GM12878 (cell line): ENCODE data around the gene CHST2. TPM values are rescaled to one million over a fixed set of nuclear protein-coding genes. Genes with fewer than 3 reads are reported as not detected.

ENCODE experiments used
- ATAC-seq: fragments of 200-7000 bp; cut with Tn5 transposase; 3 replicates; pipeline ENCODE4 v1.9.1; 2020; ENCODE audit warnings: mild to moderate bottlenecking, moderate library complexity
- BruUV-seq: library from RNA; stranded (reverse); fragments of 400-500 nt; replicated peaks from 2 replicates; lab custom pipeline; 2021; lab: Mats Ljungman, UMichigan
- CTCF ChIA-PET: fragments of 300-600 bp; sonication (Branson Sonifier 250); formaldehyde crosslinking; extraction: SDS; loops from one replicate; lab custom pipeline; 2021; ENCODE audit warnings: inconsistent platforms; lab: Yijun Ruan, JAX
- POLR2A ChIA-PET: fragments of 350-600 bp; formaldehyde crosslinking; extraction: SDS; loops from one replicate; lab custom pipeline; 2021; ENCODE audit warnings: inconsistent platforms; lab: Charles Lee
- RAD21 ChIA-PET: fragments of 300-600 bp; sonication (Branson Sonifier 250); formaldehyde crosslinking; loops from one replicate; lab custom pipeline; 2023; ENCODE audit warnings: antibody characterized with exemption; ENCODE audit not compliant: unreplicated experiment; lab: Charles Lee
- SMC1A ChIA-PET: fragments of 300-600 bp; sonication (Branson Sonifier 250); formaldehyde crosslinking; loops from one replicate; lab custom pipeline; 2023; ENCODE audit not compliant: unreplicated experiment, uncharacterized antibody; lab: Charles Lee
- DNase-seq: peaks from one replicate; pipeline ENCODE4 v3.0.0-alpha.2; 2011; ENCODE audit warnings: low read depth, low spot score
- FAIRE-seq: peaks from 3 replicates; lab custom pipeline; 2011; peaks lifted over from hg19 to GRCh38; lab: Jason Lieb, UNC
- H2AFZ ChIP-seq: 2 replicates; pipeline ENCODE4 v1.6.0; 2011; ENCODE audit warnings: low read depth, low read length, control low read depth; ENCODE audit not compliant: control insufficient read depth
- H3K27ac ChIP-seq: 2 replicates; pipeline ENCODE4 v1.5.1; 2011; ENCODE audit warnings: control low read depth; ENCODE audit not compliant: control insufficient read depth, insufficient read depth
- H3K27me3 ChIP-seq, 2 experiments: replicated peaks in 1 of 2; 2 replicates each; pipeline versions ENCODE4 v1.6.0 to v1.6.1; 2011; ENCODE audit warnings: low read length in 1 of 2; ENCODE audit not compliant: control insufficient read depth in 2 of 2, insufficient read depth in 2 of 2
- H3K36me3 ChIP-seq, 2 experiments: 2 replicates each; pipeline ENCODE4 v1.5.1; 2011; ENCODE audit warnings: low read length in 1 of 2; ENCODE audit not compliant: control insufficient read depth in 2 of 2, insufficient read depth in 2 of 2
- H3K4me1 ChIP-seq: 2 replicates; pipeline ENCODE4 v1.6.1; 2011; ENCODE audit warnings: mild to moderate bottlenecking, low read length, moderate library complexity, mixed read lengths; ENCODE audit not compliant: control insufficient read depth, insufficient read depth
- H3K4me2 ChIP-seq: 2 replicates; pipeline ENCODE4 v1.6.0; 2011; ENCODE audit warnings: control low read depth; ENCODE audit not compliant: control insufficient read depth, insufficient read depth
- H3K4me3 ChIP-seq: fragments of 200-600 bp; sonication (generic); 2 replicates; pipeline ENCODE4 v1.5.1; 2016
- H3K79me2 ChIP-seq: 2 replicates; pipeline ENCODE4 v1.6.0; 2011; ENCODE audit warnings: low read length; ENCODE audit not compliant: control insufficient read depth, insufficient read depth
- H3K9ac ChIP-seq: 2 replicates; pipeline ENCODE4 v1.8.0; 2011; ENCODE audit warnings: low read length, control low read depth, mixed read lengths; ENCODE audit not compliant: control insufficient read depth, insufficient read depth
- H3K9me3 ChIP-seq: replicated peaks from 3 replicates; pipeline ENCODE4 v1.5.1; 2011; ENCODE audit warnings: mild to moderate bottlenecking, low read length; ENCODE audit not compliant: control insufficient read depth, insufficient read depth
- H4K20me1 ChIP-seq: 2 replicates; pipeline ENCODE4 v1.6.0; 2011; ENCODE audit not compliant: control insufficient read depth, insufficient read depth
- ASH2L ChIP-seq: fragments of 300-600, 200-600 bp; sonication (generic); IDR thresholded peaks from 2 replicates; pipeline ENCODE4 v1.6.1; 2017; ENCODE audit warnings: low read depth, mild to moderate bottlenecking, borderline replicate concordance
- BCL3 ChIP-seq: IDR thresholded peaks from 2 replicates; pipeline ENCODE4 v1.6.1; 2011; ENCODE audit warnings: borderline replicate concordance, low read depth, mild to moderate bottlenecking, moderate library complexity, low read length; ENCODE audit not compliant: insufficient read depth, poor library complexity, severe bottlenecking
- BHLHE40 ChIP-seq, 2 experiments: fragments of 450-650 bp in 1 of 2; IDR thresholded peaks; 2 replicates each; pipeline ENCODE4 v1.6.1; 2011 to 2017; ENCODE audit warnings: low read depth in 2 of 2, borderline replicate concordance in 1 of 2, improper control_type of control experiment in 1 of 2, low read length in 1 of 2, mild to moderate bottlenecking in 1 of 2
- CBX3 ChIP-seq: fragments of 200-600 bp; sonication (generic); IDR thresholded peaks from 2 replicates; pipeline ENCODE4 v1.6.1; 2016; ENCODE audit warnings: low read depth, borderline replicate concordance
- EGR1 ChIP-seq, 2 experiments: IDR thresholded peaks; 1 replicate in 1 of 2; 2 replicates in 1 of 2; pipeline ENCODE4 v1.6.1; 2011 to 2012; ENCODE audit warnings: low read depth in 2 of 2, low read length in 2 of 2, borderline replicate concordance in 1 of 2, mild to moderate bottlenecking in 1 of 2, moderate library complexity in 1 of 2
- ESRRA ChIP-seq: IDR thresholded peaks from 2 replicates; pipeline ENCODE4 v1.6.1; 2012; ENCODE audit warnings: mild to moderate bottlenecking, low read length, improper control_type of control experiment
- FOS ChIP-seq: IDR thresholded peaks from 3 replicates; pipeline ENCODE4 v1.6.1; 2011; ENCODE audit warnings: borderline replicate concordance; ENCODE audit not compliant: insufficient read length; ENCODE audit errors: extremely low read depth
- HCFC1 ChIP-seq: fragments of 150-350 bp; IDR thresholded peaks from 2 replicates; pipeline ENCODE4 v1.6.1; 2014; ENCODE audit warnings: low read length
- KDM1A ChIP-seq: fragments of 200-600 bp; sonication (generic); IDR thresholded peaks from 2 replicates; pipeline ENCODE4 v1.6.1; 2016; ENCODE audit warnings: borderline replicate concordance
- MEF2B ChIP-seq: fragments of 450-650 bp; IDR thresholded peaks from 2 replicates; pipeline ENCODE4 v1.6.1; 2018; ENCODE audit warnings: mild to moderate bottlenecking, moderate library complexity; ENCODE audit not compliant: partially characterized antibody, poor library complexity, severe bottlenecking
- MXI1 ChIP-seq: fragments of 150-350 bp; IDR thresholded peaks from 2 replicates; pipeline ENCODE4 v1.6.1; 2011; ENCODE audit warnings: low read depth, mild to moderate bottlenecking, inconsistent platforms, low read length, improper control_type of control experiment
- NFXL1 ChIP-seq: fragments of 450-650 bp; IDR thresholded peaks from 2 replicates; pipeline ENCODE4 v1.6.1; 2017; ENCODE audit warnings: antibody characterized with exemption, mild to moderate bottlenecking, borderline replicate concordance
- NR2C1 ChIP-seq: fragments of 450-650 bp; IDR thresholded peaks from 2 replicates; pipeline ENCODE4 v1.6.1; 2017; ENCODE audit warnings: antibody characterized with exemption, mild to moderate bottlenecking, moderate library complexity
- NRF1 ChIP-seq: conservative IDR thresholded peaks from 2 replicates; pipeline ENCODE4 v1.6.1; 2011; ENCODE audit warnings: mild to moderate bottlenecking, low read depth, low read length, improper control_type of control experiment
- POLR2A ChIP-seq: IDR thresholded peaks from 2 replicates; pipeline ENCODE4 v1.6.1; 2011; ENCODE audit warnings: low read depth, mild to moderate bottlenecking, low read length
- STAT1 ChIP-seq: fragments of 450-650 bp; conservative IDR thresholded peaks from 2 replicates; pipeline ENCODE4 v1.6.1; 2014; ENCODE audit warnings: antibody characterized with exemption, mild to moderate bottlenecking
- WGBS: methylation state at CpG from one replicate; pipeline ENCODE4 v1.1.6; 2016; ENCODE audit warnings: low lambda C conversion rate; ENCODE audit not compliant: insufficient replicate concordance, insufficient coverage; ENCODE audit errors: missing lambda C conversion rate; 5-methylcytosine and 5-hydroxymethylcytosine counted together
- in situ Hi-C: fragments of 300-500 bp; cut with MboI; formaldehyde crosslinking; loops from 9 replicates; pipeline ENCODE4 v1.14.3; 2018; ENCODE audit warnings: mixed read lengths
- intact Hi-C: fragments of 100-400 bp; cut with micrococcal nuclease; formaldehyde crosslinking; loops from one replicate; pipeline ENCODE4 v1.14.2; 2022; ENCODE audit not compliant: unreplicated experiment
- polyA plus RNA-seq, 11 experiments: library from polyadenylated mRNA; depleted of rRNA in 4 of 11; unstranded in 6 of 11; stranded (reverse) in 5 of 11; fragments of >200 nt; fragmentation: Nextera tagmentation in 4 of 11; fragmentation: Illumina TruSeq in 1 of 11; extraction: Ambion mirVana in 4 of 11; extraction: Trizol in 1 of 11; gene quantifications; 1 replicate in 1 of 11; 2 replicates in 10 of 11; pipeline versions ENCODE4 v1.2.1 to v1.2.3, GENCODE V29; 2011 to 2016; ENCODE audit warnings: inconsistent platforms in 2 of 11, missing spikeins in 2 of 11, low read depth in 1 of 11
- total RNA-seq, 4 experiments: library from RNA; depleted of rRNA in 3 of 4; stranded (reverse); fragments of >200 nt in 3 of 4; fragmentation: Illumina TruSeq in 1 of 4; extraction: Trizol in 1 of 4; gene quantifications; 2 replicates each; pipeline versions ENCODE4 v1.2.1 to v1.2.3, GENCODE V29; 2013 to 2021
- TF ChIP-seq, protein P1 (sequence below): fragments of 450-650 bp; IDR thresholded peaks from 2 replicates; pipeline ENCODE4 v1.6.1; 2017; ENCODE audit warnings: mild to moderate bottlenecking, moderate library complexity
- TF ChIP-seq, protein P2 (sequence below): fragments of 450-650 bp; conservative IDR thresholded peaks from 2 replicates; pipeline ENCODE4 v1.6.1; 2017; ENCODE audit warnings: mild to moderate bottlenecking, moderate library complexity

The CHST2 gene
- total and polyA plus RNA-seq, 10 of the 15 experiments (the other 5 are each of a cell fraction or from before 2014, with no cell fraction given) = 1.6 to 37.2 (median 8.8) TPM

DNA sequence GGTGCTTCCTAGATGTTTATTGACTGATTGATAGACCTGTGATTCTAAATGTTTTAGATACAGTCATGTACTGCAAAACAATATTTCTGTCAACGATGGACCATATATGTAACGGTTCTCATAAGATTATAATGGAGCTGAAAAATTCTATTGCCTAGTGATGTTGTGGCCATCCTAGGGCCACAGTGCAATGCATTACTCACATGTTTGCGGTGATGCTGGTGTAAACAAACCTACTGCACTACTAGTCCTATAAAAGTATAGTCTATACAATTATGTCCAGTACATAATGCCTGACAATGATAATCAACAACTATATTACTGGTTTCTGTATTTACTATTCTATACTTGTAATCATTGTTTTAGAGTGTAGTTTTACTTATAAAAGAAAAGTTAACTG, 46.8 kb downstream of the CHST2 start:
- ChIA-PET POLR2A (interaction anchor here (1.4 kb wide), 1 partner anchor 41 kb away, joined by 4 read pairs; no protein-coding TSS in a partner anchor), CTCF (interaction anchor here (0.6 to 1.5 kb wide), 3 partner anchors 37 to 43 kb away, joined by 3 to 6 read pairs (median 3); no protein-coding TSS in a partner anchor), RAD21 (interaction anchor here (3.3 kb wide), 1 partner anchor 43 kb away, joined by 13 read pairs; no protein-coding TSS in a partner anchor), SMC1A (interaction anchor here (0.9 to 5.9 kb wide), 7 partner anchors 8 to 42 kb away, joined by 3 to 41 read pairs (median 8); no protein-coding TSS in a partner anchor)
- Histone ChIP-seq H3K79me2 (no peaks in the 10 kb centered on the region), H3K4me3 (no peak overlapping the region), H3K4me1 (peaks cover 46% of the 10 kb centered on the region), H2AFZ (no peak overlapping the region), H3K9me3 (no peaks in the 10 kb centered on the region), H3K27me3 (no peaks in the 10 kb centered on the region), H4K20me1 (no peaks in the 10 kb centered on the region), H3K9ac (no peak overlapping the region), H3K4me2 (no peak overlapping the region), H3K27ac (no peak overlapping the region; the same call in 1 of the 2 replicates), H3K36me3 (no peaks in the 10 kb centered on the region)
- DNase-seq (no peak), FAIRE-seq (no peak), ATAC-seq (no peak)
- BruUV-seq = no TSS peak
- WGBS = 100% methylated on average over 3 of the region's 3 CpGs
- in situ Hi-C loops = no loop called here
- intact Hi-C loops = no loop called here
- no peak for TF ChIP-seq NRF1
- TF ChIP-seq NR2C1 = no peak
- no peak for TF ChIP-seq KDM1A
- TF ChIP-seq EGR1 (IDR thresholded peaks at IDR 0.05; ENCODE audit: borderline replicate concordance in 1 of 2, low read depth in 2 of 2, low read length in 2 of 2) = no peak
- TF ChIP-seq MEF2B = no peak
- TF ChIP-seq FOS = no peak
- no peak for TF ChIP-seq HCFC1
- TF ChIP-seq ESRRA = no peak
- TF ChIP-seq STAT1 = no peak
- TF ChIP-seq POLR2A = no peak
- TF ChIP-seq, protein P1, sequence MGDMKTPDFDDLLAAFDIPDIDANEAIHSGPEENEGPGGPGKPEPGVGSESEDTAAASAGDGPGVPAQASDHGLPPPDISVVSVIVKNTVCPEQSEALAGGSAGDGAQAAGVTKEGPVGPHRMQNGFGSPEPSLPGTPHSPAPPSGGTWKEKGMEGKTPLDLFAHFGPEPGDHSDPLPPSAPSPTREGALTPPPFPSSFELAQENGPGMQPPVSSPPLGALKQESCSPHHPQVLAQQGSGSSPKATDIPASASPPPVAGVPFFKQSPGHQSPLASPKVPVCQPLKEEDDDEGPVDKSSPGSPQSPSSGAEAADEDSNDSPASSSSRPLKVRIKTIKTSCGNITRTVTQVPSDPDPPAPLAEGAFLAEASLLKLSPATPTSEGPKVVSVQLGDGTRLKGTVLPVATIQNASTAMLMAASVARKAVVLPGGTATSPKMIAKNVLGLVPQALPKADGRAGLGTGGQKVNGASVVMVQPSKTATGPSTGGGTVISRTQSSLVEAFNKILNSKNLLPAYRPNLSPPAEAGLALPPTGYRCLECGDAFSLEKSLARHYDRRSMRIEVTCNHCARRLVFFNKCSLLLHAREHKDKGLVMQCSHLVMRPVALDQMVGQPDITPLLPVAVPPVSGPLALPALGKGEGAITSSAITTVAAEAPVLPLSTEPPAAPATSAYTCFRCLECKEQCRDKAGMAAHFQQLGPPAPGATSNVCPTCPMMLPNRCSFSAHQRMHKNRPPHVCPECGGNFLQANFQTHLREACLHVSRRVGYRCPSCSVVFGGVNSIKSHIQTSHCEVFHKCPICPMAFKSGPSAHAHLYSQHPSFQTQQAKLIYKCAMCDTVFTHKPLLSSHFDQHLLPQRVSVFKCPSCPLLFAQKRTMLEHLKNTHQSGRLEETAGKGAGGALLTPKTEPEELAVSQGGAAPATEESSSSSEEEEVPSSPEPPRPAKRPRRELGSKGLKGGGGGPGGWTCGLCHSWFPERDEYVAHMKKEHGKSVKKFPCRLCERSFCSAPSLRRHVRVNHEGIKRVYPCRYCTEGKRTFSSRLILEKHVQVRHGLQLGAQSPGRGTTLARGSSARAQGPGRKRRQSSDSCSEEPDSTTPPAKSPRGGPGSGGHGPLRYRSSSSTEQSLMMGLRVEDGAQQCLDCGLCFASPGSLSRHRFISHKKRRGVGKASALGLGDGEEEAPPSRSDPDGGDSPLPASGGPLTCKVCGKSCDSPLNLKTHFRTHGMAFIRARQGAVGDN = no peak
- no peak for TF ChIP-seq ASH2L
- TF ChIP-seq BCL3 = no peak
- TF ChIP-seq, protein P2, sequence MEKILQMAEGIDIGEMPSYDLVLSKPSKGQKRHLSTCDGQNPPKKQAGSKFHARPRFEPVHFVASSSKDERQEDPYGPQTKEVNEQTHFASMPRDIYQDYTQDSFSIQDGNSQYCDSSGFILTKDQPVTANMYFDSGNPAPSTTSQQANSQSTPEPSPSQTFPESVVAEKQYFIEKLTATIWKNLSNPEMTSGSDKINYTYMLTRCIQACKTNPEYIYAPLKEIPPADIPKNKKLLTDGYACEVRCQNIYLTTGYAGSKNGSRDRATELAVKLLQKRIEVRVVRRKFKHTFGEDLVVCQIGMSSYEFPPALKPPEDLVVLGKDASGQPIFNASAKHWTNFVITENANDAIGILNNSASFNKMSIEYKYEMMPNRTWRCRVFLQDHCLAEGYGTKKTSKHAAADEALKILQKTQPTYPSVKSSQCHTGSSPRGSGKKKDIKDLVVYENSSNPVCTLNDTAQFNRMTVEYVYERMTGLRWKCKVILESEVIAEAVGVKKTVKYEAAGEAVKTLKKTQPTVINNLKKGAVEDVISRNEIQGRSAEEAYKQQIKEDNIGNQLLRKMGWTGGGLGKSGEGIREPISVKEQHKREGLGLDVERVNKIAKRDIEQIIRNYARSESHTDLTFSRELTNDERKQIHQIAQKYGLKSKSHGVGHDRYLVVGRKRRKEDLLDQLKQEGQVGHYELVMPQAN = no peak
- TF ChIP-seq CBX3 = no peak
- TF ChIP-seq NFXL1 = no peak
- no peak for TF ChIP-seq BHLHE40 (IDR thresholded peaks at IDR 0.05; ENCODE audit: borderline replicate concordance in 1 of 2, low read depth in 2 of 2, low read length in 1 of 2)
- no peak for TF ChIP-seq MXI1
